Lower leg skin (tissue), 3 donors: Measurements from ENCODE around the gene TBX10.

Experiments used
- POLR2A ChIP-seq, 2 donors: fragments of 450-650 bp; IDR thresholded peaks; one replicate each; pipeline ENCODE4 v1.6.1; 2016 to 2017; ENCODE audit warnings: antibody characterized with exemption in 2 of 2, mild to moderate bottlenecking in 1 of 2, moderate library complexity in 1 of 2
- TF ChIP-seq, protein P1 (sequence below), 3 donors: fragments of 450-650 bp; IDR thresholded peaks; one replicate each; pipeline ENCODE4 v1.5.1; 2016; ENCODE audit warnings: antibody characterized with exemption in 3 of 3, mild to moderate bottlenecking in 3 of 3, moderate library complexity in 2 of 3

DNA sequence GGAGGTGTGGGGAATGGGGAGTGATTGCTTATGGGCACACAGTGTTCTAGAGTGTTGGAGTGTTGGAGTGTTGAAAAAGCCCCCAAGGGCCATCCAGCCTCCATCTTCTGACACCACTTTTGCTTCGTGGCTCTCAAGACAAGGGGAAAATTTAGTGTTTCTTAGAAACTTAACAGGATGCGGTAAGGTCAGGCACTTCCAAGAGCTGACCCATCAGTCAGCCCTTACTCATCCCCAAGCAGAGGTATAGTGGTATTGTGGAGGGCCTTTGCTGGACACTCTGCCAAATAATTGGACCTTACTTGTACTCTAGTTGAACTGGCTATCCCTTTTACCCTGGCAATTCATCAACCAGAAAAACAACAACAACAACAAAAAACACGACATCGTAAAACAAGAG is 49.6 kb upstream of the TBX10 start:
- TF ChIP-seq, protein P1, sequence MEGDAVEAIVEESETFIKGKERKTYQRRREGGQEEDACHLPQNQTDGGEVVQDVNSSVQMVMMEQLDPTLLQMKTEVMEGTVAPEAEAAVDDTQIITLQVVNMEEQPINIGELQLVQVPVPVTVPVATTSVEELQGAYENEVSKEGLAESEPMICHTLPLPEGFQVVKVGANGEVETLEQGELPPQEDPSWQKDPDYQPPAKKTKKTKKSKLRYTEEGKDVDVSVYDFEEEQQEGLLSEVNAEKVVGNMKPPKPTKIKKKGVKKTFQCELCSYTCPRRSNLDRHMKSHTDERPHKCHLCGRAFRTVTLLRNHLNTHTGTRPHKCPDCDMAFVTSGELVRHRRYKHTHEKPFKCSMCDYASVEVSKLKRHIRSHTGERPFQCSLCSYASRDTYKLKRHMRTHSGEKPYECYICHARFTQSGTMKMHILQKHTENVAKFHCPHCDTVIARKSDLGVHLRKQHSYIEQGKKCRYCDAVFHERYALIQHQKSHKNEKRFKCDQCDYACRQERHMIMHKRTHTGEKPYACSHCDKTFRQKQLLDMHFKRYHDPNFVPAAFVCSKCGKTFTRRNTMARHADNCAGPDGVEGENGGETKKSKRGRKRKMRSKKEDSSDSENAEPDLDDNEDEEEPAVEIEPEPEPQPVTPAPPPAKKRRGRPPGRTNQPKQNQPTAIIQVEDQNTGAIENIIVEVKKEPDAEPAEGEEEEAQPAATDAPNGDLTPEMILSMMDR (IDR thresholded peaks at IDR 0.05) = no peak
- TF ChIP-seq POLR2A (IDR thresholded peaks at IDR 0.05) = no peak
